SK-N-SH treated with all-trans-retinoic acid at 6 μM for 48 hours (cell line): ENCODE results near the gene MMP27.

Experiments
- ATAC-seq: fragments of 200-7000 bp; cut with Tn5 transposase; 3 replicates; pipeline ENCODE4 v1.9.1; 2020; ENCODE audit warnings: mild to moderate bottlenecking, moderate library complexity
- ARNTL ChIP-seq: fragments of 450-650 bp; formaldehyde crosslinking; IDR thresholded peaks from 2 replicates; pipeline ENCODE4 v1.5.0; 2020; ENCODE audit warnings: low read depth, mild to moderate bottlenecking, moderate library complexity, borderline replicate concordance
- CSDC2 ChIP-seq: fragments of 250-450 bp; sonication (Bioruptor Pico); IDR thresholded peaks from 2 replicates; pipeline ENCODE4 v1.5.0; 2020; ENCODE audit warnings: mild to moderate bottlenecking, moderate library complexity
- ESRRG ChIP-seq: fragments of 250-450 bp; sonication (Bioruptor Pico); IDR thresholded peaks from 2 replicates; pipeline ENCODE4 v1.6.1; 2021; ENCODE audit warnings: mild to moderate bottlenecking
- GLIS3 ChIP-seq: fragments of 250-450 bp; sonication (Bioruptor Pico); IDR thresholded peaks from 2 replicates; pipeline ENCODE4 v1.5.0; 2020; ENCODE audit warnings: mild to moderate bottlenecking, moderate library complexity
- ISL1 ChIP-seq: fragments of 250-450 bp; sonication (Bioruptor Pico); IDR thresholded peaks from 2 replicates; pipeline ENCODE4 v2.1.2; 2022; ENCODE audit warnings: mild to moderate bottlenecking, moderate library complexity
- OSR1 ChIP-seq: fragments of 250-450 bp; sonication (Bioruptor Pico); IDR thresholded peaks from 2 replicates; pipeline ENCODE4 v1.8.0; 2022; ENCODE audit warnings: moderate library complexity, mild to moderate bottlenecking, inconsistent platforms
- PATZ1 ChIP-seq: fragments of 250-450 bp; sonication (Bioruptor Pico); IDR thresholded peaks from 2 replicates; pipeline ENCODE4 v1.8.0; 2020; ENCODE audit warnings: mild to moderate bottlenecking, moderate library complexity, borderline replicate concordance
- POU6F1 ChIP-seq: fragments of 250-450 bp; sonication (Bioruptor Pico); IDR thresholded peaks from 2 replicates; pipeline ENCODE4 v1.8.0; 2021; ENCODE audit warnings: low read depth, mild to moderate bottlenecking, moderate library complexity, borderline replicate concordance
- PPARA ChIP-seq: fragments of 250-450 bp; sonication (Bioruptor Pico); IDR thresholded peaks from 2 replicates; pipeline ENCODE4 v1.5.0; 2020; ENCODE audit warnings: mild to moderate bottlenecking, borderline replicate concordance
- RARB ChIP-seq: fragments of 250-450 bp; sonication (Bioruptor Pico); IDR thresholded peaks from 2 replicates; pipeline ENCODE4 v1.8.0; 2021; ENCODE audit warnings: mild to moderate bottlenecking, moderate library complexity
- SNAI2 ChIP-seq: fragments of 250-450 bp; sonication (Bioruptor Pico); IDR thresholded peaks from 2 replicates; pipeline ENCODE4 v1.5.0; 2020; ENCODE audit warnings: mild to moderate bottlenecking, moderate library complexity
- TCF4 ChIP-seq: fragments of 250-450 bp; sonication (Bioruptor Pico); IDR thresholded peaks from 2 replicates; pipeline ENCODE4 v1.8.0; 2021; ENCODE audit warnings: mild to moderate bottlenecking, moderate library complexity, borderline replicate concordance
- TOX ChIP-seq: fragments of 250-450 bp; sonication (Bioruptor Pico); IDR thresholded peaks from 2 replicates; pipeline ENCODE4 v1.8.0; 2021; ENCODE audit warnings: mild to moderate bottlenecking, moderate library complexity, borderline replicate concordance
- ZC3H10 ChIP-seq: fragments of 250-450 bp; sonication (Bioruptor Pico); IDR thresholded peaks from 2 replicates; pipeline ENCODE4 v1.5.1; 2021; ENCODE audit warnings: mild to moderate bottlenecking, moderate library complexity
- ZFP3 ChIP-seq: fragments of 250-450 bp; sonication (Bioruptor Pico); IDR thresholded peaks from 2 replicates; pipeline ENCODE4 v1.5.0; 2020; ENCODE audit warnings: mild to moderate bottlenecking, moderate library complexity
- ZFP30 ChIP-seq: fragments of 450-650 bp; formaldehyde crosslinking; IDR thresholded peaks from 2 replicates; pipeline ENCODE4 v1.5.0; 2022; ENCODE audit warnings: mild to moderate bottlenecking, moderate library complexity
- ZNF565 ChIP-seq: fragments of 450-650 bp; formaldehyde crosslinking; conservative IDR thresholded peaks from 2 replicates; pipeline ENCODE4 v1.5.0; 2020; ENCODE audit warnings: low read depth, mild to moderate bottlenecking, moderate library complexity
- ZNF70 ChIP-seq: fragments of 450-650 bp; formaldehyde crosslinking; IDR thresholded peaks from 2 replicates; pipeline ENCODE4 v1.5.0; 2020; ENCODE audit warnings: mild to moderate bottlenecking, moderate library complexity
- ZNF8 ChIP-seq: fragments of 450-650 bp; formaldehyde crosslinking; IDR thresholded peaks from 2 replicates; pipeline ENCODE4 v1.5.0; 2020; ENCODE audit warnings: mild to moderate bottlenecking, moderate library complexity
- TF ChIP-seq, protein P1 (sequence below): fragments of 250-450 bp; sonication (Bioruptor Pico); IDR thresholded peaks from 2 replicates; pipeline ENCODE4 v1.5.0; 2020; ENCODE audit warnings: mild to moderate bottlenecking, moderate library complexity
- TF ChIP-seq, protein P2 (sequence below): fragments of 250-450 bp; sonication (Bioruptor Pico); IDR thresholded peaks from 2 replicates; pipeline ENCODE4 v1.5.1; 2021; ENCODE audit warnings: mild to moderate bottlenecking, moderate library complexity
- TF ChIP-seq, protein P3 (sequence below): fragments of 250-450 bp; sonication (Bioruptor Pico); IDR thresholded peaks from 2 replicates; pipeline ENCODE4 v1.5.1; 2020; ENCODE audit warnings: low read depth, mild to moderate bottlenecking, moderate library complexity

The MMP27 gene

DNA sequence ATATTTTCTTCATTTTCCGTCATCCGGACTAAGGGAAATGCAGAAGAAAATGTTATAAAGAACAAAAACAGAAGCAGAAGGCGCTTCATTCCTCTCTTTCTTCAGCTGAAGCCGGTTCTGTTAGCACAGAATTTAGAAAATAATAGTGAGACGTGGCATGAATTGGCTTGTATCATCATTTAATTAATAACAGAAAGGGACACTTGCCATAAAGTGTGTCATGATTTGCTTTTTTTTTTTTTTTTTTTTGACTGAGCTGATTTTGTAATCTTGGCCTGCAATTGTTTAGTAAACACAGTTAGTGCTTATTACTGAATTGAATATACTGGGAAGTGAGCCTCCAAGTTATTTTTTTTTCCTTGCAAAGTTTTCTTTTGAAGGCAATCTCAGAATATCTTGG is at the start of gene MMP27:
TSS of gene MMP27 (minus strand) at position 144 of the 400 bp plus-strand sequence. CDS start at position 89, 55 bp downstream.
- TF ChIP-seq GLIS3 (CRISPR knock-in tag) (no peak), ZNF8 (CRISPR knock-in tag) (no peak), POU6F1 (no peak), SNAI2 (CRISPR knock-in tag) (no peak), ESRRG (CRISPR knock-in tag) (no peak), OSR1 (CRISPR knock-in tag) (no peak), TOX (CRISPR knock-in tag) (no peak), ISL1 (CRISPR knock-in tag) (no peak), ZFP30 (CRISPR knock-in tag) (no peak), ARNTL (no peak), ZC3H10 (CRISPR knock-in tag) (no peak), ZFP3 (CRISPR knock-in tag) (no peak), TCF4 (no peak), CSDC2 (CRISPR knock-in tag) (no peak)
- TF ChIP-seq, protein P1, sequence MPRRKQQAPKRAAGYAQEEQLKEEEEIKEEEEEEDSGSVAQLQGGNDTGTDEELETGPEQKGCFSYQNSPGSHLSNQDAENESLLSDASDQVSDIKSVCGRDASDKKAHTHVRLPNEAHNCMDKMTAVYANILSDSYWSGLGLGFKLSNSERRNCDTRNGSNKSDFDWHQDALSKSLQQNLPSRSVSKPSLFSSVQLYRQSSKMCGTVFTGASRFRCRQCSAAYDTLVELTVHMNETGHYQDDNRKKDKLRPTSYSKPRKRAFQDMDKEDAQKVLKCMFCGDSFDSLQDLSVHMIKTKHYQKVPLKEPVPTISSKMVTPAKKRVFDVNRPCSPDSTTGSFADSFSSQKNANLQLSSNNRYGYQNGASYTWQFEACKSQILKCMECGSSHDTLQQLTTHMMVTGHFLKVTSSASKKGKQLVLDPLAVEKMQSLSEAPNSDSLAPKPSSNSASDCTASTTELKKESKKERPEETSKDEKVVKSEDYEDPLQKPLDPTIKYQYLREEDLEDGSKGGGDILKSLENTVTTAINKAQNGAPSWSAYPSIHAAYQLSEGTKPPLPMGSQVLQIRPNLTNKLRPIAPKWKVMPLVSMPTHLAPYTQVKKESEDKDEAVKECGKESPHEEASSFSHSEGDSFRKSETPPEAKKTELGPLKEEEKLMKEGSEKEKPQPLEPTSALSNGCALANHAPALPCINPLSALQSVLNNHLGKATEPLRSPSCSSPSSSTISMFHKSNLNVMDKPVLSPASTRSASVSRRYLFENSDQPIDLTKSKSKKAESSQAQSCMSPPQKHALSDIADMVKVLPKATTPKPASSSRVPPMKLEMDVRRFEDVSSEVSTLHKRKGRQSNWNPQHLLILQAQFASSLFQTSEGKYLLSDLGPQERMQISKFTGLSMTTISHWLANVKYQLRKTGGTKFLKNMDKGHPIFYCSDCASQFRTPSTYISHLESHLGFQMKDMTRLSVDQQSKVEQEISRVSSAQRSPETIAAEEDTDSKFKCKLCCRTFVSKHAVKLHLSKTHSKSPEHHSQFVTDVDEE = no peak
- TF ChIP-seq, protein P2, sequence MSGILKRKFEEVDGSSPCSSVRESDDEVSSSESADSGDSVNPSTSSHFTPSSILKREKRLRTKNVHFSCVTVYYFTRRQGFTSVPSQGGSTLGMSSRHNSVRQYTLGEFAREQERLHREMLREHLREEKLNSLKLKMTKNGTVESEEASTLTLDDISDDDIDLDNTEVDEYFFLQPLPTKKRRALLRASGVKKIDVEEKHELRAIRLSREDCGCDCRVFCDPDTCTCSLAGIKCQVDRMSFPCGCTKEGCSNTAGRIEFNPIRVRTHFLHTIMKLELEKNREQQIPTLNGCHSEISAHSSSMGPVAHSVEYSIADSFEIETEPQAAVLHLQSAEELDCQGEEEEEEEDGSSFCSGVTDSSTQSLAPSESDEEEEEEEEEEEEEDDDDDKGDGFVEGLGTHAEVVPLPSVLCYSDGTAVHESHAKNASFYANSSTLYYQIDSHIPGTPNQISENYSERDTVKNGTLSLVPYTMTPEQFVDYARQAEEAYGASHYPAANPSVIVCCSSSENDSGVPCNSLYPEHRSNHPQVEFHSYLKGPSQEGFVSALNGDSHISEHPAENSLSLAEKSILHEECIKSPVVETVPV (CRISPR knock-in tag) = no peak
- TF ChIP-seq, protein P3, sequence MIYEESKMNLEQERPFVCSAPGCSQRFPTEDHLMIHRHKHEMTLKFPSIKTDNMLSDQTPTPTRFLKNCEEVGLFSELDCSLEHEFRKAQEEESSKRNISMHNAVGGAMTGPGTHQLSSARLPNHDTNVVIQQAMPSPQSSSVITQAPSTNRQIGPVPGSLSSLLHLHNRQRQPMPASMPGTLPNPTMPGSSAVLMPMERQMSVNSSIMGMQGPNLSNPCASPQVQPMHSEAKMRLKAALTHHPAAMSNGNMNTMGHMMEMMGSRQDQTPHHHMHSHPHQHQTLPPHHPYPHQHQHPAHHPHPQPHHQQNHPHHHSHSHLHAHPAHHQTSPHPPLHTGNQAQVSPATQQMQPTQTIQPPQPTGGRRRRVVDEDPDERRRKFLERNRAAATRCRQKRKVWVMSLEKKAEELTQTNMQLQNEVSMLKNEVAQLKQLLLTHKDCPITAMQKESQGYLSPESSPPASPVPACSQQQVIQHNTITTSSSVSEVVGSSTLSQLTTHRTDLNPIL (CRISPR knock-in tag) = no peak

GRCh38 chr11:102753267-102753666 is 47.7 kb upstream of the MMP27 start:
- no peak for TF ChIP-seq ZNF8 (CRISPR knock-in tag)
- TF ChIP-seq RARB (CRISPR knock-in tag) = no peak
- TF ChIP-seq GLIS3 (CRISPR knock-in tag) = no peak
- TF ChIP-seq TOX (CRISPR knock-in tag) = no peak
- no peak for TF ChIP-seq OSR1 (CRISPR knock-in tag)
- no peak for TF ChIP-seq ISL1 (CRISPR knock-in tag)
- no peak for TF ChIP-seq PPARA (CRISPR knock-in tag)
- no peak for TF ChIP-seq ZNF565 (CRISPR knock-in tag)
- TF ChIP-seq, protein P1 = no peak
- TF ChIP-seq ZFP3 (CRISPR knock-in tag) = no peak
- TF ChIP-seq, protein P3 (CRISPR knock-in tag) = no peak
- TF ChIP-seq ARNTL = no peak
- no peak for TF ChIP-seq PATZ1 (CRISPR knock-in tag)
- no peak for TF ChIP-seq ZFP30 (CRISPR knock-in tag)
- TF ChIP-seq ZNF70 = no peak
- no peak for TF ChIP-seq TCF4
- no peak for ATAC-seq

More for the DNA sequence above, at the start of gene MMP27:
- ATAC-seq = no peak
